AML-193 (cell line): ENCODE results near the gene GABARAPL1.

Source experiments
- DNase-seq, 2 experiments: peaks; one replicate each; lab custom pipeline; 2025; lab: John Stamatoyannopoulos, UW

Gene GABARAPL1

DNA sequence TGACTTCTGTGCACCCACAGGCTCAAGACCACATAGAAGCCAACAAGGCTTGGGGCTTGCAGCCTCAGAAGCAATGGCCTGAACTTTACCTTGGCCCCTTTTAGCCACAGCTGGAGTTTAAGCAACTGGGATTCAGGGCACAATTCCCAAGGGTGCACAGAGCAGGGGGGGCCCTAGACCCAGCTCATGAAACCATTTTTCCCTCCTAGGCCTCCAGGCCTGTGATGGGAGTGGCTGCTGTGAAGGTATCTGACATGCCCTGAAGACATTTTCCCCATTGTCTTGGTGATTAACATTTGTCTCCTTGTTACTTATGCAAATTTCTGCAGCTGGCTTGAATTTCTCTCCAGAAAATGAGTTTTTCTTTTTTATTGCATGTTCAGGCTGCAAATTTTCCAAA lies 21.9 kb downstream of the GABARAPL1 start:
- no peak for DNase-seq

DNA sequence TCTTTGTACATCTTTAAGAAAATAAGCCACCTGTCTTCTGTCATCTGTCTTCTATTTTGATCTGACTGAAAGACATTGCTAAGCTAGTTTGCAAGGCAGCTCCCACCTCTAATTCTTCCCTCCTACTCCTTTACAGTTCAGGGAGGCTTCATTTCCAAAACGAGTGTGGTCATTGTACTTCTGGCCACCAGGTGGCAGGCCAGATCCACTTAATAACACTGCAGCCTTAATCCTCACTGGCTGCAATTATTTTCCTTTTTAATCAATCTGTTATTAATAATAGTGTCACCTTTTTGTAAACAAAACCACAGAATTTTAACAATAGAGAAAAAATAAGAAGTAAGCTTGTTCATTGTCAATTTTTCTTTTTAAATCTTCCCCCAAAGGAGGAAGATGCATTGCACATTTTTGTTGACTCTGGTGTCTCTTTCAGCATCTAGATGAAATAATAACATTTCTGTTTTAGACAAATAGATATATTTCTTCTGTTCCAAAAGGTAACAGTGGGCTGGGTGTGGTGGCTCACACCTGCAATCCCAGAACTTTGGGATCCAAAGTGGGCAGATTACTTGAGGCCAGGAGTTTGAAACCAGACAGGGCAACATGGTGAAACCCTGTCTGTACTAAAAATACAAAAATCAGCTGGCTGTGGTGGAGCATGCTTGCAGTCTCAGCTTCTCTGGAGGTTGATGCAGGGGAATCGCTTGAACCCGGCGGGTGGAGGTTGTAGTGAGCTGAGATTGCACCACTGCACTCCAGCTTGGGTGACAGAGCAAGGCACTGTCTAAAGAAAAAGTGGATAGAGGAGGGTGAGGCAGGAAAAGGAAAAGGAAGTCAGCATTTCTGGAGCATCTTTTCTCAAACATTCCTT lies 23.3 kb downstream of the GABARAPL1 start:
- DNase-seq, result peak; percentile 36 to 51

- DNase-seq, result no peak
Observed at GRCh38 chr12:10236720-10237119, 24.0 kb downstream of the GABARAPL1 start.

DNA sequence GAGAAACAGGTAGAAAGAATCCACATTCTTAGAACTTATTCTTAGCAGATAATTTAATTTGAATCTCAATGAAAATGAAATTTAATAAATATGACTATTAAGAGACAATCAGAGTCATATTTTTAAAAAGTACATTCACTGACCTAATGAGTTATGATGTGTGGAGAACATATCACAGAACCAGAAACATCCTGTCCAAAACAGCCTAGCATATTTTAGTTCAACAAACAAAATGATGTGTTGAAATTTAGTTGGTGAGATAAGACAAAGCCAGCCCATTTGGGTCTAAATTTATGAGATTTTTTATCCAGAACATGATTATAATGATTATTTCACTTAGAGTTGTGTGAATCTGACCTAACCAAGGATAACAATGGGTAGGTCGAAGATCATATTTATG lies 25.8 kb downstream of the GABARAPL1 start:
- DNase-seq, result no peak

DNA sequence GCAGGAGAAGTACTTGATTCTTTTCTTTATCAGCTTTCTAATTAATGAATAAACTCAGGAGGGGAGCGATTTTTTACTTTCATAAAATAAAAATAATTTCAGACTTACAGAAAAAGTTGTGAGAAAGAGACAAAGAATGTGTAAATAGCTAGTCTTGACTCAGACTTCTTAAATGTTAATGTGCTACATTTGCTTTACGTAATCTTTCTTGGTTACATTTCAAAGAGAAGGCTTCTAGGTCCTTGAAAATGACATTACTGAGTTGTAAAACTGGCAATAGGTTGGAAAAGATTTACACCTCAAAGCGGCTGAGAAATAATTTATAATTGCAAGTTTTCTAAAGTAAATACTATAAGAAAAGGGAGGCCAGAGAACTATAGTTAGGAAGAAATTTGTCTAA lies 28.6 kb downstream of the GABARAPL1 start:
- DNase-seq, result no peak

DNA sequence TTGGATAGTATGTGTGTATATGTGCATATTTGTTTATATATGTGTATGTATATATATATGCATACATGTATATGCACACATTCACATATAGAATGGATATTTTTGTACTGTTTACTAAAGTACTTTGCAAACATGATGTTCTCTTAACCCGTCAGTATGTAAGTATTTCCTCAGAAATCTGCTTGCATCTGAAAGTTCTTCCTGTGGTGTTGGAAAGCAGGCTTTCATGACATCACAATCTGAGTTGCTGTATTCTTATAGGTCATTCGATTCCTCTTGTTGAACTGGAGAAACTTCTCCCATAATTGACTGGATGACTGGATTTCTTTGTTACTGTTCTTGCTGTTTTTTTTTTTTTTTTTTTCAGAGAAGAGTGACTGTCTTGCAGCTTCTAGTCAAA lies 29.1 kb downstream of the GABARAPL1 start:
- no peak for DNase-seq

- DNase-seq, result peak; percentile 9 to 25
Observed at GRCh38 chr12:10242539-10242938, 29.9 kb downstream of the GABARAPL1 start.

- DNase-seq, result peak; percentile 70 to 80
Observed at GRCh38 chr12:10243818-10244520, 31.3 kb downstream of the GABARAPL1 start.

DNA sequence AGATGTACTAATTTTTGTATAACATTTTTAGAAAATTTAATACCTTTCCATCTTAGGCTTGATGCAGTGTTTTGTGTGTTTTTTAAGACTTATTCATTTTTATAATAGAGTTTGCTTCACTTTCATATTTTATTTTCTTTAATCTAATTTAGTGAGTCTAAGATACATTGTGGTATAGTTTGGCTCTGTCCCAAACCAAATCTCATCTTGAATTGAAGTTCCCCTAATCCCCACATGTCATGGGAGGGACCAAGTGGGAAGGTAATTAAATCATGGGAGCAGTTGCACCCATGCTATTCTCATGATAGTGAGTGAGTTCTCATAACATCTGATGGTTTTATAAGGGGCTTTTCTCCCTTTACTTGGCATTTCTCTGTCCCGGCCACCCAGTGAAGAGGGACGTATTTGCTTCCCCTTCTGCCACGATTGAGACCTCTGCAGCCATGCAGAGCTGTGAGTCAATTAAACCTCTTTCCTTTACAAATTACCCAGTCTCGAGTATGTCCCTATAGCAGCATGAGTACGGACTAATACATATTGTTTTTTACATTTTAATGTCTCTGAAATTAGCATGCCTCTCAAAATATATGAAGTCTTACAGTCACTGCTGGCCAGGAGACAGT lies 34.9 kb downstream of the GABARAPL1 start:
- no peak for DNase-seq

DNA sequence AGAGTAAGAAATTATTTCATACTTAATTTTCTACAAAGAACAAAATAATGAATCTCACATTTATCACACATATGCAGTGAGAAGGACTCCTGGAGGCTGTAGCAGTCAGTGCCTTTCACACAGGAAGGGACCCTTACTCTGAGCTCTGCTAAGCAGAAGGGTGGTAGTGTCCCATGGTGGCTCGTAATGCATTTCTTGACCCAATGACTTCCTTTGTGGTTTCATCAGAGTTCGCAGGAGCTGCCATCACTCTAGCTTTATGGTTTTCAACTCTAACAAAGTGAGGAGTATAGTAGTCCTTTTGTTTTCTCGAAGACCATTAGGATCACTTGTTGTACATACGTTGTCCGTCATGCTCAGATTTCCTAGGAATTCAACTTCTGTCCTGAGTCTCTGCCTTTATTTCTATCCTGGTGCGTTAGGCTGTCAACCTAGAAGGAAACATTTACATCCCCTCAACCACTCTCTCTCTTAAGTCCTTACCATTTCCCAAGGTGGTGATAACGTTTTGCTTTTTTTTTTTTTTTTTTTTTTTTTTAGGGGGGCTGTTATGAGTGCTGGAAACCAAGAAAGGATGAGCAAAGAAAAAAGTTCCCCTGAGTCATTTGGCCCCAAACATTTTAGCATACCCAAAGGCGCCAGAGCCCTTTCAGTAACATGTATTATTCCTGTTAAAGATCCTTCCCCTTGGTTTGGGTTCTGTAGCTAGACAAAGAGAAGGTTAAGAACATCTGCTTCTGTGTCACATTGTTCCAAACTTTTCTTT lies 37.2 kb downstream of the GABARAPL1 start:
- DNase-seq, result no peak

DNA sequence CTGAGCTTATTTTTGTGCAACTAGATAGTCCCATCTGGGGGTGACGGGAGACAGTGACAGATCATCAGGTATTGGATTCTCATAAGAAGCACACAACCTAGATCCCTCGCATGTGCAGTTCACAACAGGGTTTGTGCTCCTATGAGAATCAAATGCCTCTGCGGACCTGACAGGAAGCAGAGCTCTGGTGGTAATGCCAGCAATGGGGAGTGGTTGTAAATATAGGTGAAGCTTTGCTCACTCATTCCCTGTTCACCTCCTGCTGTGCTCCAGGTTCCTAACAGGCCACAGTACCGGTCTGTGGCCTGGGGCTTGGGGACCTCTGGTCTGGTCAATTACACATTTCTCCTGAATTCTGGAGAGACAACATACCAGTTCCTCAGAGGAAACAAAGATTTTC lies 39.0 kb downstream of the GABARAPL1 start:
- DNase-seq, result no peak

GRCh38 chr12:10252201-10252600 lies 39.5 kb downstream of the GABARAPL1 start:
- DNase-seq, result no peak

GRCh38 chr12:10256064-10256463 lies 43.4 kb downstream of the GABARAPL1 start:
- no peak for DNase-seq

- DNase-seq, result no peak
Observed at GRCh38 chr12:10260927-10261326, 48.2 kb downstream of the GABARAPL1 start.

DNA sequence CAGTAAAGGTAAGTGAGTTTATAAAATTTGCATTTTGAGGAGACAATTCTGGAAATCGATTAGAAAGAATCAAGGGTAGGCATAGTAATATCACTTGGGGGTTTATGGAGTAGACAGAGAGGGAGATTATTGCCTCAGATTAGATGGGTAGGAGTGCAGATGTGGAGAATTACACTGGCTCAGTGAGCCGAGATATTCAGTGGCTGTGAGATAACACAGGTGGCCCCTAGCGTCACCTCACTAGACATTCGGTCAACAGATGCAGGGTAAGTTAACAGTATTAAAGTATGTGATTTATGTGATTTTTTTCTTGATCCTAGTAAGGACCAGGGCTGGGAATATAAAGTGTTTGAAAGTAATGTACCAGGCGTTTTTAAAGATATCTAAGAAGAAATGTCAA lies 55.4 kb downstream of the GABARAPL1 start:
- DNase-seq, result no peak

DNA sequence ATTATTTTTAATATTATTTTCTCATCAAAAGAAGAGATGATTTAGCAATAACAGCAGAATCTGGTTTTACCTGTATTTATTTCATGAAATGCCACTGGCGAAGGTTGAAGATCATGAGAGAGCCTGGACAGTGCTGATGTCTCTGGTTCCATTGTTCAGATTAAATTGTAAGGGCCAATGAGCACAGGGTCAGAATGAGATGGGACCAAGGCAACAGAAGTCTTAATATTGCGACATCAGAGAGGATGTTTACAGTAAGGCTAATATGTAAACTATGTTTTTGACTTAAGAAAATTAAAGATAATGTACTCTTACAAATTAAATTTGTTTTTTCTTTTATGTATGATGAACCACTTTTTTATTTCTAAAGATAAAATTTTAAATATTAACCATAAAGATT lies 59.8 kb downstream of the GABARAPL1 start:
- DNase-seq, result no peak
